ENCODE data around the gene GPRC5A. TPM values are rescaled to one million over a fixed set of nuclear protein-coding genes. Genes with fewer than 3 reads are reported as not detected.

The GPRC5A gene
- total and polyA plus RNA-seq, 2 of the 13 experiments (the other 11 are each of a cell fraction or from before 2014, with no cell fraction given), result 0.27 to 3.0 TPM

- TF ChIP-seq ZNF101 (CRISPR knock-in tag; IDR thresholded peaks at IDR 0.05; ENCODE audit: borderline replicate concordance, low read depth), result no peak
- no peak for TF ChIP-seq ZNF383 (CRISPR knock-in tag; IDR thresholded peaks at IDR 0.05; ENCODE audit: borderline replicate concordance)
- no peak for TF ChIP-seq MLLT10 (CRISPR knock-in tag; IDR thresholded peaks at IDR 0.05)
- no peak for TF ChIP-seq PRDM15 (CRISPR knock-in tag; IDR thresholded peaks at IDR 0.05)
- TF ChIP-seq USF2 (IDR thresholded peaks at IDR 0.05; ENCODE audit: low read depth, low read length), result no peak
- TF ChIP-seq USF2 (CRISPR knock-in tag; IDR thresholded peaks at IDR 0.05; ENCODE audit: borderline replicate concordance), result no peak
- TF ChIP-seq ZBTB43 (CRISPR knock-in tag; conservative IDR thresholded peaks at IDR 0.05), result no peak
- no peak for TF ChIP-seq ZNF839 (CRISPR knock-in tag; IDR thresholded peaks at IDR 0.05; ENCODE audit: borderline replicate concordance)
- no peak for TF ChIP-seq ZBTB3 (CRISPR knock-in tag; IDR thresholded peaks at IDR 0.05; ENCODE audit: borderline replicate concordance, low read depth)
- no peak for TF ChIP-seq SP5 (CRISPR knock-in tag; IDR thresholded peaks at IDR 0.05; ENCODE audit: borderline replicate concordance, low read depth)
- TF ChIP-seq ZNF124 (CRISPR knock-in tag; IDR thresholded peaks at IDR 0.05), result no peak
- TF ChIP-seq ZNF761 (CRISPR knock-in tag; conservative IDR thresholded peaks at IDR 0.05), result no peak
- no peak for TF ChIP-seq STAG1 (CRISPR knock-in tag; IDR thresholded peaks at IDR 0.05)
- no peak for TF ChIP-seq RELA (CRISPR knock-in tag; IDR thresholded peaks at IDR 0.05)
- no peak for TF ChIP-seq NCOA5 (CRISPR knock-in tag; IDR thresholded peaks at IDR 0.05)
- BruUV-seq (replicated peaks), result no TSS peak
- 88% methylated on average over 4 of the region's 4 CpGs for WGBS (ENCODE audit: low lambda C conversion rate)
- no peaks in the 10 kb centered on the region for H3K9me3 ChIP-seq (ENCODE audit: low read length)
- H3K4me2 ChIP-seq (ENCODE audit: low read depth, low read length), result no peak overlapping the region
- no peak overlapping the region for H3K27ac ChIP-seq (ENCODE audit: extremely low read length, insufficient read depth, low read length)
- peaks cover 2 to 4% of the 10 kb centered on the region in 2 experiments; a peak in 2 of 5 replicates for H3K36me3 ChIP-seq (replicated peaks in 1 of 2; ENCODE audit: control insufficient read depth in 1 of 2, insufficient read depth in 2 of 2, low read length in 2 of 2)
- CTCF ChIA-PET (ENCODE audit: low intra/inter-chr PET ratio, low total read pairs), result no interaction called here
- no peaks in the 10 kb centered on the region; a peak in 1 of 5 replicates for H3K27me3 ChIP-seq (ENCODE audit: control insufficient read depth in 1 of 2, insufficient read depth in 2 of 2, low read length in 2 of 2)
- no peaks in the 10 kb centered on the region for H3K4me1 ChIP-seq (ENCODE audit: insufficient read depth, low read length)
- intact Hi-C loops (cut with micrococcal nuclease; ENCODE audit: unreplicated experiment) (no loop called here), in situ Hi-C loops (cut with HindIII; ENCODE audit: extremely low pct_ligation_motif_present, low pct_unique_long_range_greater_than_20kb) (no loop called here)
- no peak overlapping the region for H3K4me3 ChIP-seq (replicated peaks in 1 of 3; ENCODE audit: insufficient read depth in 1 of 3, low read depth in 2 of 3, low read length in 3 of 3)
- FAIRE-seq, result no peak
- ATAC-seq, result no peak
- POLR2A ChIA-PET, result no interaction called here
- no peak overlapping the region for H2AFZ ChIP-seq (ENCODE audit: low read length)
- no peak overlapping the region for H3K9ac ChIP-seq (ENCODE audit: insufficient read depth, low read depth, low read length)
- H4K20me1 ChIP-seq (ENCODE audit: insufficient read depth, low read length), result no peaks in the 10 kb centered on the region
- H3K79me2 ChIP-seq (ENCODE audit: insufficient read depth, low read length), result no peaks in the 10 kb centered on the region
- no peak for DNase-seq (ENCODE audit: low spot score)
Observed at GRCh38 chr12:12964255-12964654, 72.9 kb downstream of the GPRC5A start.
